Measurements from ENCODE around the gene HSPA1A.

- peak; percentile 81; the same call in 1 of the 2 replicates for TF ChIP-seq POLR2A (IDR thresholded peaks at IDR 0.05; ENCODE audit: low read depth, low read length)
- peak; percentile 32; the same call in 1 of the 2 replicates for TF ChIP-seq TAF1 (IDR thresholded peaks at IDR 0.05; ENCODE audit: borderline replicate concordance, low read depth, low read length)
Measured at GRCh38 chr6:31821301-31822035, 6.1 kb downstream of the HSPA1A start.
